Smooth muscle cell (in vitro differentiated cells): ENCODE data around the gene GATA5. TPM values are rescaled to one million over a fixed set of nuclear protein-coding genes. Genes with fewer than 3 reads are reported as not detected.
A peak's percentile ranks its signal among the peaks of the same experiment; 100 is the strongest.

Experiments
- DNase-seq: peaks from one replicate; lab custom pipeline; 2025; ENCODE audit not compliant: unreplicated experiment; lab: John Stamatoyannopoulos, UW
- H2AFZ ChIP-seq: fragments of 200-600 bp; sonication (generic); 2 replicates; pipeline ENCODE4 v1.6.0; 2016; ENCODE audit warnings: antibody characterized with exemption, low read depth, mild to moderate bottlenecking
- H3F3A ChIP-seq: fragments of 200-600 bp; sonication (generic); 2 replicates; pipeline ENCODE4 v1.6.0; 2017; ENCODE audit warnings: antibody characterized with exemption, low read depth
- H3K27ac ChIP-seq: fragments of 200-600 bp; sonication (generic); 2 replicates; pipeline ENCODE4 v1.5.1; 2016; ENCODE audit warnings: low read depth, mild to moderate bottlenecking
- H3K27me3 ChIP-seq: fragments of 200-600 bp; sonication (generic); 2 replicates; pipeline ENCODE4 v1.6.1; 2016; ENCODE audit warnings: low read depth, mild to moderate bottlenecking
- H3K36me3 ChIP-seq: fragments of 200-600 bp; sonication (generic); 2 replicates; pipeline ENCODE4 v1.5.1; 2016; ENCODE audit warnings: low read depth
- H3K4me1 ChIP-seq: fragments of 200-600 bp; sonication (generic); 2 replicates; pipeline ENCODE4 v1.5.1; 2016; ENCODE audit warnings: low read depth
- H3K4me2 ChIP-seq: fragments of 200-600 bp; sonication (generic); 2 replicates; pipeline ENCODE4 v1.6.0; 2016; ENCODE audit warnings: mild to moderate bottlenecking
- H3K4me3 ChIP-seq: fragments of 200-600 bp; sonication (generic); 2 replicates; pipeline ENCODE4 v1.5.1; 2016; ENCODE audit warnings: mild to moderate bottlenecking
- H3K79me2 ChIP-seq: fragments of 200-600 bp; sonication (generic); 2 replicates; pipeline ENCODE4 v1.6.0; 2016; ENCODE audit warnings: low read depth, mild to moderate bottlenecking
- H3K9ac ChIP-seq: fragments of 200-600 bp; sonication (generic); 2 replicates; pipeline ENCODE4 v1.6.0; 2016; ENCODE audit warnings: low read depth
- H3K9me3 ChIP-seq: fragments of 200-600 bp; sonication (generic); replicated peaks from 2 replicates; pipeline ENCODE4 v1.5.1; 2016; ENCODE audit warnings: low read depth
- H4K20me1 ChIP-seq: fragments of 200-600 bp; sonication (generic); 2 replicates; pipeline ENCODE4 v1.6.0; 2016; ENCODE audit warnings: low read depth
- CTCF ChIP-seq: fragments of 200-600 bp; sonication (generic); IDR thresholded peaks from 2 replicates; pipeline ENCODE4 v1.5.1; 2017; ENCODE audit warnings: borderline replicate concordance, mild to moderate bottlenecking, antibody characterized with exemption; ENCODE audit not compliant: insufficient read depth, poor library complexity, severe bottlenecking
- WGBS: methylation state at CpG from one replicate; pipeline ENCODE4 v1.1.7; 2016; ENCODE audit warnings: low lambda C conversion rate; 5-methylcytosine and 5-hydroxymethylcytosine counted together
- polyA plus RNA-seq: library from polyadenylated mRNA; unstranded; fragments of >200 nt; fragmentation: Nextera tagmentation; extraction: Ambion mirVana; gene quantifications from 2 replicates; pipeline ENCODE4 v1.2.1, GENCODE V29; 2016
- total RNA-seq: library from RNA; depleted of rRNA; stranded (reverse); fragments of >200 nt; gene quantifications from 2 replicates; pipeline ENCODE4 v1.2.3, GENCODE V29; 2014

The GATA5 gene
- total and polyA plus RNA-seq, 2 experiments from 2014 or later: 1.9 to 9.2 TPM

GRCh38 chr20:62428396-62429295 is 47.1 kb downstream of the GATA5 start:
- no peaks in the 10 kb centered on the region for H3K36me3 ChIP-seq
- no peaks in the 10 kb centered on the region for H3F3A ChIP-seq
- H3K9me3 ChIP-seq: no peaks in the 10 kb centered on the region
- H3K27me3 ChIP-seq: no peaks in the 10 kb centered on the region
- H3K27ac ChIP-seq: no peak overlapping the region
- TF ChIP-seq CTCF: no peak
- no peak overlapping the region for H3K4me3 ChIP-seq
- 76% methylated on average over 30 of the region's 31 CpGs for WGBS
- H4K20me1 ChIP-seq: no peaks in the 10 kb centered on the region
- no peak overlapping the region for H3K9ac ChIP-seq
- peaks cover 3% of the 10 kb centered on the region for H3K4me1 ChIP-seq
- no peak for DNase-seq
- no peak overlapping the region for H2AFZ ChIP-seq
- H3K4me2 ChIP-seq: no peak overlapping the region
- H3K79me2 ChIP-seq: no peaks in the 10 kb centered on the region

GRCh38 chr20:62428002-62428372 is 47.8 kb downstream of the GATA5 start:
- H3K9ac ChIP-seq: no peak overlapping the region
- no peak for DNase-seq
- H3K36me3 ChIP-seq: no peaks in the 10 kb centered on the region
- no peak for TF ChIP-seq CTCF
- no peaks in the 10 kb centered on the region for H3K79me2 ChIP-seq
- H3K4me1 ChIP-seq: peaks cover 3% of the 10 kb centered on the region
- no peak overlapping the region for H3K4me3 ChIP-seq
- H4K20me1 ChIP-seq: no peaks in the 10 kb centered on the region
- H3F3A ChIP-seq: no peaks in the 10 kb centered on the region
- no peak overlapping the region for H3K27ac ChIP-seq
- H3K4me2 ChIP-seq: no peak overlapping the region
- H2AFZ ChIP-seq: no peak overlapping the region
- no peaks in the 10 kb centered on the region for H3K9me3 ChIP-seq
- 87% methylated on average over 6 of the region's 10 CpGs for WGBS
- H3K27me3 ChIP-seq: no peaks in the 10 kb centered on the region

- no peaks in the 10 kb centered on the region for H4K20me1 ChIP-seq
- H3K9ac ChIP-seq: no peak within 1 kb of the TSS
- no peak for DNase-seq
- H3K79me2 ChIP-seq: no peaks in the 10 kb centered on the region
- WGBS: 68% methylated on average over 25 of the region's 28 CpGs
- peak within 1 kb of the TSS; percentile 68 for H3K4me2 ChIP-seq
- H3K4me1 ChIP-seq: peaks cover 3% of the 10 kb centered on the region
- no peaks in the 10 kb centered on the region for H3K36me3 ChIP-seq
- H2AFZ ChIP-seq: no peak within 1 kb of the TSS
- H3K9me3 ChIP-seq: no peaks in the 10 kb centered on the region
- H3K27ac ChIP-seq: peak within 1 kb of the TSS; percentile 35
- no peak for TF ChIP-seq CTCF
- peak within 1 kb of the TSS; percentile 9 for H3K4me3 ChIP-seq
- H3F3A ChIP-seq: no peaks in the 10 kb centered on the region
- H3K27me3 ChIP-seq: no peaks in the 10 kb centered on the region
Measured at GRCh38 chr20:62427172-62428001, 48.4 kb downstream of the GATA5 start, which contains the start of gene RBBP8NL. RBBP8NL (minus strand) TSS chr20:62427539; CDS start chr20:62419647, 7,892 bp downstream.
